WERI-Rb-1 (cell line): Measurements from ENCODE around the gene LENG1.

Experiments
- DNase-seq: peaks from one replicate; pipeline ENCODE4 v3.0.0-alpha.2; 2020
- H3K27ac ChIP-seq: fragments of 250-450 bp; sonication (Bioruptor Pico); 2 replicates; pipeline ENCODE4 v1.5.1; 2020; ENCODE audit warnings: mild to moderate bottlenecking, moderate library complexity
- H3K27me3 ChIP-seq: fragments of 250-450 bp; sonication (Bioruptor Pico); 2 replicates; pipeline ENCODE4 v1.5.1; 2021; ENCODE audit warnings: mild to moderate bottlenecking, low read depth, moderate library complexity; ENCODE audit not compliant: insufficient read depth, severe bottlenecking
- H3K36me3 ChIP-seq: fragments of 250-450 bp; sonication (Bioruptor Pico); 2 replicates; pipeline ENCODE4 v1.5.1; 2020; ENCODE audit warnings: mild to moderate bottlenecking, moderate library complexity
- H3K4me3 ChIP-seq: 2 replicates; pipeline ENCODE4 v1.5.1; 2011; ENCODE audit warnings: low read depth, mild to moderate bottlenecking, control low read depth, low read length
- H3K9me3 ChIP-seq: fragments of 250-450 bp; sonication (Bioruptor Pico); 2 replicates; pipeline ENCODE4 v1.5.1; 2021; ENCODE audit warnings: mild to moderate bottlenecking, moderate library complexity; ENCODE audit not compliant: severe bottlenecking
- CTCF ChIP-seq: IDR thresholded peaks from 2 replicates; pipeline ENCODE4 v1.5.1; 2011; ENCODE audit warnings: low read depth, mild to moderate bottlenecking, control low read depth, inconsistent platforms, low read length

Gene LENG1

GRCh38 chr19:54152267-54152666 lies 7.3 kb downstream of the LENG1 start:
- Histone ChIP-seq H3K36me3 (peaks cover 93% of the 10 kb centered on the region), H3K27ac (no peak overlapping the region), H3K9me3 (no peaks in the 10 kb centered on the region), H3K27me3 (no peaks in the 10 kb centered on the region), H3K4me3 (no peak overlapping the region)
- DNase-seq = no peak
- TF ChIP-seq CTCF = no peak

GRCh38 chr19:54151362-54152035 lies 8.0 kb downstream of the LENG1 start:
- no peak for TF ChIP-seq CTCF
- no peaks in the 10 kb centered on the region for H3K9me3 ChIP-seq
- no peaks in the 10 kb centered on the region for H3K27me3 ChIP-seq
- no peak overlapping the region for H3K27ac ChIP-seq
- H3K4me3 ChIP-seq = no peak overlapping the region
- DNase-seq = no peak
- peaks cover 93% of the 10 kb centered on the region for H3K36me3 ChIP-seq

- peaks cover 93% of the 10 kb centered on the region for H3K36me3 ChIP-seq
- H3K4me3 ChIP-seq = no peak overlapping the region
- no peak for TF ChIP-seq CTCF
- H3K27me3 ChIP-seq = no peaks in the 10 kb centered on the region
- DNase-seq = no peak
- no peaks in the 10 kb centered on the region for H3K9me3 ChIP-seq
- no peak overlapping the region for H3K27ac ChIP-seq
Measured at GRCh38 chr19:54149021-54149812, 10.3 kb downstream of the LENG1 start.

- no peaks in the 10 kb centered on the region for H3K9me3 ChIP-seq
- no peak overlapping the region for H3K27ac ChIP-seq
- no peak overlapping the region for H3K4me3 ChIP-seq
- TF ChIP-seq CTCF = no peak
- DNase-seq = no peak
- H3K27me3 ChIP-seq = no peaks in the 10 kb centered on the region
- peaks cover 93% of the 10 kb centered on the region for H3K36me3 ChIP-seq
Measured at GRCh38 chr19:54148158-54148557, 11.4 kb downstream of the LENG1 start.

GRCh38 chr19:54147676-54148075 lies 11.8 kb downstream of the LENG1 start:
- no peak for DNase-seq
- H3K9me3 ChIP-seq = no peaks in the 10 kb centered on the region
- H3K4me3 ChIP-seq = no peak overlapping the region
- no peak overlapping the region for H3K27ac ChIP-seq
- TF ChIP-seq CTCF = no peak
- peaks cover 92% of the 10 kb centered on the region for H3K36me3 ChIP-seq
- no peaks in the 10 kb centered on the region for H3K27me3 ChIP-seq
